Stomach (tissue), 9 donors: Measurements from ENCODE around the gene RPL15. TPM values are rescaled to one million over a fixed set of nuclear protein-coding genes. Genes with fewer than 3 reads are reported as not detected.
"Not testable (repeated sequence)": the region's sequence is repeated elsewhere in the genome, so short reads cannot be mapped to it uniquely, and the experiment has no call there.

Source experiments
- DNase-seq, 2 donors: peaks; one replicate each; pipeline versions ENCODE4 v3.0.0 to v3.0.0-alpha.2; 2013 to 2019
- H3K27ac ChIP-seq, 5 donors: fragments of 200-600 bp in 4 of 5; sonication (generic) in 4 of 5; one replicate each; pipeline ENCODE4 v1.5.1; 2013 to 2019; ENCODE audit warnings: mild to moderate bottlenecking in 1 of 5, moderate library complexity in 1 of 5
- H3K27me3 ChIP-seq, 3 donors: fragments of 200-600 bp; sonication (generic); one replicate each; pipeline ENCODE4 v1.5.1; 2017 to 2019; ENCODE audit warnings: mixed run types in 1 of 3
- H3K36me3 ChIP-seq, 4 donors: fragments of 200-600 bp; sonication (generic); 1 replicate in 3 of 4; 2 replicates in 1 of 4; pipeline ENCODE4 v1.5.1; 2016 to 2019
- H3K4me1 ChIP-seq, 4 donors: fragments of 200-600 bp; sonication (generic); one replicate each; pipeline ENCODE4 v1.5.1; 2016 to 2019
- H3K4me3 ChIP-seq, 4 donors: fragments of 200-600 bp; sonication (generic) in 3 of 4; one replicate each; pipeline ENCODE4 v1.5.1; 2016 to 2019; ENCODE audit warnings: mild to moderate bottlenecking in 1 of 4
- H3K9me3 ChIP-seq, 4 donors: fragments of 200-600 bp; sonication (generic); one replicate each; pipeline ENCODE4 v1.5.1; 2016 to 2019
- CTCF ChIP-seq, 7 experiments: fragments of 450-650 bp in 4 of 7; fragments of 200-600 bp in 3 of 7; sonication (generic) in 3 of 7; IDR thresholded peaks; one replicate each; pipeline ENCODE4 v1.5.1; 2016 to 2019; ENCODE audit warnings: antibody characterized with exemption in 7 of 7, control low read depth in 2 of 7, mild to moderate bottlenecking in 1 of 7
- EP300 ChIP-seq: sonication (generic); formaldehyde crosslinking; IDR thresholded peaks from one replicate; pipeline ENCODE4 v1.6.1; 2017; ENCODE audit warnings: antibody characterized with exemption
- POLR2A ChIP-seq, 4 donors: fragments of 450-650 bp; IDR thresholded peaks; one replicate each; pipeline ENCODE4 v1.6.1; 2016; ENCODE audit warnings: antibody characterized with exemption in 4 of 4, control low read depth in 2 of 4, mild to moderate bottlenecking in 1 of 4, moderate library complexity in 1 of 4
- POLR2AphosphoS5 ChIP-seq, 3 donors: sonication (generic); formaldehyde crosslinking; IDR thresholded peaks; one replicate each; pipeline ENCODE4 v1.6.1; 2016; ENCODE audit warnings: antibody characterized with exemption in 3 of 3
- WGBS, 5 donors: extraction: QIAGEN DNeasy Blood & Tissue Kit in 3 of 5; methylation state at CpG; one replicate each; pipeline versions ENCODE4 v1.1.5 to v1.1.7; 2013 to 2018; 5-methylcytosine and 5-hydroxymethylcytosine counted together
- intact Hi-C: fragments of 100-400 bp; cut with DNase I; formaldehyde crosslinking; loops from one replicate; pipeline ENCODE4 v1.15.1; 2023; ENCODE audit warnings: low total_unique reads
- polyA plus RNA-seq, 3 donors: library from polyadenylated mRNA; stranded (reverse); fragments of 200-250 nt; gene quantifications; one replicate each; pipeline ENCODE4 v1.2.3, GENCODE V29; 2013
- total RNA-seq, 5 donors: library from RNA; depleted of rRNA; stranded (reverse); fragments of >200 nt; gene quantifications; one replicate each; pipeline versions ENCODE4 v1.1.0 to v1.2.3, GENCODE V29; 2014 to 2016
- donor health status: healthy with polysubstance abuse.
- donor health status: Bipolar disorder and iron deficiency.
- donor health status: healthy.

Gene RPL15
- total and polyA plus RNA-seq, 8 donors, result 121 to 4,768 (median 2,688) TPM

GRCh38 chr3:23917679-23918303, 859 bp downstream of the RPL15 start:
- Histone ChIP-seq H3K4me3 (peak overlapping the region; percentile 79 to 98 (median 85)), H3K4me1 (peaks cover 27 to 67% (median 53%) of the 10 kb centered on the region in 4 donors), H3K36me3 (peaks cover 17 to 49% (median 45%) of the 10 kb centered on the region in 4 donors), H3K27ac (peak overlapping the region; percentile 93 to 97 (median 96))
- 0 to 1% (median 0%) methylated on average over 19 to 21 of the region's 21 CpGs for WGBS, 5 donors
- peak; percentile 65 to 90 for DNase-seq
- intact Hi-C loops, H3K27me3 ChIP-seq, H3K9me3 ChIP-seq: not testable (repeated sequence)
- peak in 1 of 3 donors; percentile 7 for TF ChIP-seq POLR2AphosphoS5 (IDR thresholded peaks at IDR 0.05)

GRCh38 chr3:23918331-23918730, 1.4 kb downstream of the RPL15 start:
- DNase-seq, H3K9me3 ChIP-seq, intact Hi-C loops, H3K27me3 ChIP-seq: not testable (repeated sequence)
- WGBS, 5 donors, result 8 to 23% (median 11%) methylated on average over 12 of the region's 12 CpGs
- H3K27ac ChIP-seq, result peak overlapping the region in 4 of 5 donors; percentile 94 to 97 (median 96)
- peak overlapping the region; percentile 79 to 98 (median 85) for H3K4me3 ChIP-seq
- H3K4me1 ChIP-seq, result peaks cover 27 to 63% (median 52%) of the 10 kb centered on the region in 4 donors
- peaks cover 17 to 51% (median 45%) of the 10 kb centered on the region in 4 donors for H3K36me3 ChIP-seq

DNA sequence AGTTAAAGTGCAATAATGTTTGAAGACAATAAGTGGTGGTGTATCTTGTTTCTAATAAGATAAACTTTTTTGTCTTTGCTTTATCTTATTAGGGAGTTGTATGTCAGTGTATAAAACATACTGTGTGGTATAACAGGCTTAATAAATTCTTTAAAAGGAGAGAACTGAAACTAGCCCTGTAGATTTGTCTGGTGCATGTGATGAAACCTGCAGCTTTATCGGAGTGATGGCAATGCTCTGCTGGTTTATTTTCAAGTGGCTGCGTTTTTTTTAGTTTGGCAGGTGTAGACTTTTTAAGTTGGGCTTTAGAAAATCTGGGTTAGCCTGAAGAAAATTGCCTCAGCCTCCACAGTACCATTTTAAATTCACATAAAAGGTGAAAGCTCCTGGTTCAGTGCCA, 2.7 kb downstream of the RPL15 start:
- Histone ChIP-seq H3K4me1 (peaks cover 27 to 50% (median 46%) of the 10 kb centered on the region in 4 donors), H3K36me3 (peaks cover 17 to 51% (median 45%) of the 10 kb centered on the region in 4 donors), H3K9me3 (no peaks in the 10 kb centered on the region), H3K27me3 (no peaks in the 10 kb centered on the region), H3K27ac (peak overlapping the region in 1 of 5 donors; percentile 4), H3K4me3 (peak overlapping the region in 2 of 4 donors; percentile 84 to 86)
- WGBS, 5 donors, result 39 to 72% (median 55%) methylated on average over 2 of the region's 2 CpGs
- TF ChIP-seq CTCF (IDR thresholded peaks at IDR 0.05), result no peak
- intact Hi-C loops, result no loop called here
- no peak for DNase-seq

DNA sequence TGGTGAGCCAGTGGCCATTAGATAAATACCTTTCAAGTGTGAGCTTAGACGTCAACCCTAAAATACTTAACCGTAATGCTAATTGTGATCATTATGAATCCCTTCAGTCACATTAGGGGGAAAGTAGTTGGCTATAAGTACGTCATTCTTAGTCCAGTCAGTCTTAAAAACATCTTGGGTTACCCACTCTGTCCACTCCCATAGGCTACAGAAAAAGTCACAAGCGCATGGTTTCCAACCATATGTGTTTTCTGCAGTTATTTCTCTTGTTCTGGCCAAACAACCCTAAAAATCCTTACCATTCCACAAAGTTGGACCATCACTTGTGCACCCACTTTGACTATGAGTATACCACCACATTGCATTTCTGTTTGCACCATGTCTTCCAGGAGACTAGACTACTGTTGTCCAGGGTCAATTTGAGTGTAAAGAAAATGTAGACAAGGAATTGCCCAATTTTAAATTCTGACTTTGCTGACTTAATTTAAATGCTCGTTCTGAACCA, 3.3 kb downstream of the RPL15 start:
- Histone ChIP-seq H3K4me3 (peak overlapping the region in 2 of 4 donors; percentile 5 to 86), H3K27ac (peak overlapping the region in 1 of 5 donors; percentile 4)

DNA sequence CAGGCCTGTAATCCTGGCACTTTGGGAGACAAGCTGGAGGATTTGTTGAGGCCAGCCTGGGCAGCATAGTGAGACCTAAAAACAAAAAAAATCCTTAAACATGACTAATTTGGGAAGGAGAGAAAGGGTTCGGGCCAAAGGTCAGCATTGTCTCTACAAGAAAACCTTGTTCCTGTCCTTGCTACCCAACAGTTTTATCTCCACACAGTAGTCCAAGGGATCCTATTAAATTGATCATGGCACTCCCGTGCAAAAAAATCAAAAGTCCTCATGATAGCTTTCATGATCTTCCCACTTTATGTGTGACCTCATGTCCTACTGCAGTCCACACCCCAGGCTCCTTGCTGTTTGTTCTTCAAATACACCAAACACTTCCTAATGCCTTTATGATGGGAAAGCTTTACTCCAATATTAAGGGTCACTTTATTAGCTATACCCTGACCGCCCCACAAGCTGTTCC, 4.2 kb downstream of the RPL15 start:
- intact Hi-C loops, result no loop called here
- Histone ChIP-seq H3K4me1 (peaks cover 22 to 37% (median 32%) of the 10 kb centered on the region in 4 donors), H3K27me3 (no peaks in the 10 kb centered on the region), H3K9me3 (no peaks in the 10 kb centered on the region), H3K27ac (no peak overlapping the region), H3K4me3 (no peak overlapping the region), H3K36me3 (peaks cover 17 to 51% (median 45%) of the 10 kb centered on the region in 4 donors)
- TF ChIP-seq POLR2A (IDR thresholded peaks at IDR 0.05) (no peak), EP300 (no peak), POLR2AphosphoS5 (IDR thresholded peaks at IDR 0.05) (no peak), CTCF (IDR thresholded peaks at IDR 0.05) (no peak)
- no peak for DNase-seq
- 82 to 89% (median 86%) methylated on average over 3 of the region's 3 CpGs for WGBS, 5 donors

More for the DNA sequence above, 3.3 kb downstream of the RPL15 start:
- Histone ChIP-seq H3K9me3 (no peaks in the 10 kb centered on the region), H3K36me3 (peaks cover 17 to 51% (median 45%) of the 10 kb centered on the region in 4 donors), H3K4me1 (peaks cover 25 to 46% (median 41%) of the 10 kb centered on the region in 4 donors), H3K27me3 (no peaks in the 10 kb centered on the region)
- TF ChIP-seq POLR2AphosphoS5 (IDR thresholded peaks at IDR 0.05) (no peak), EP300 (no peak), POLR2A (IDR thresholded peaks at IDR 0.05) (no peak), CTCF (IDR thresholded peaks at IDR 0.05) (no peak)
- 57 to 73% (median 71%) methylated on average over 5 of the region's 5 CpGs for WGBS, 5 donors
- DNase-seq, result no peak
- intact Hi-C loops, result no loop called here
